ENCODE measurements around the gene NABP1.

- no peak for TF ChIP-seq CTCF (IDR thresholded peaks at IDR 0.05; ENCODE audit: insufficient read depth, low read length)
- no peak for TF ChIP-seq POLR2AphosphoS5 (IDR thresholded peaks at IDR 0.05; ENCODE audit: low read depth)
- TF ChIP-seq, protein P1, sequence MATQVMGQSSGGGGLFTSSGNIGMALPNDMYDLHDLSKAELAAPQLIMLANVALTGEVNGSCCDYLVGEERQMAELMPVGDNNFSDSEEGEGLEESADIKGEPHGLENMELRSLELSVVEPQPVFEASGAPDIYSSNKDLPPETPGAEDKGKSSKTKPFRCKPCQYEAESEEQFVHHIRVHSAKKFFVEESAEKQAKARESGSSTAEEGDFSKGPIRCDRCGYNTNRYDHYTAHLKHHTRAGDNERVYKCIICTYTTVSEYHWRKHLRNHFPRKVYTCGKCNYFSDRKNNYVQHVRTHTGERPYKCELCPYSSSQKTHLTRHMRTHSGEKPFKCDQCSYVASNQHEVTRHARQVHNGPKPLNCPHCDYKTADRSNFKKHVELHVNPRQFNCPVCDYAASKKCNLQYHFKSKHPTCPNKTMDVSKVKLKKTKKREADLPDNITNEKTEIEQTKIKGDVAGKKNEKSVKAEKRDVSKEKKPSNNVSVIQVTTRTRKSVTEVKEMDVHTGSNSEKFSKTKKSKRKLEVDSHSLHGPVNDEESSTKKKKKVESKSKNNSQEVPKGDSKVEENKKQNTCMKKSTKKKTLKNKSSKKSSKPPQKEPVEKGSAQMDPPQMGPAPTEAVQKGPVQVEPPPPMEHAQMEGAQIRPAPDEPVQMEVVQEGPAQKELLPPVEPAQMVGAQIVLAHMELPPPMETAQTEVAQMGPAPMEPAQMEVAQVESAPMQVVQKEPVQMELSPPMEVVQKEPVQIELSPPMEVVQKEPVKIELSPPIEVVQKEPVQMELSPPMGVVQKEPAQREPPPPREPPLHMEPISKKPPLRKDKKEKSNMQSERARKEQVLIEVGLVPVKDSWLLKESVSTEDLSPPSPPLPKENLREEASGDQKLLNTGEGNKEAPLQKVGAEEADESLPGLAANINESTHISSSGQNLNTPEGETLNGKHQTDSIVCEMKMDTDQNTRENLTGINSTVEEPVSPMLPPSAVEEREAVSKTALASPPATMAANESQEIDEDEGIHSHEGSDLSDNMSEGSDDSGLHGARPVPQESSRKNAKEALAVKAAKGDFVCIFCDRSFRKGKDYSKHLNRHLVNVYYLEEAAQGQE (IDR thresholded peaks at IDR 0.05; ENCODE audit: insufficient replicate concordance, low read depth) = no peak
Measured at GRCh38 chr2:191682126-191682525, 4.2 kb downstream of the NABP1 start.
